Activated CD8-positive, alpha-beta memory T cell treated with anti-CD3 and anti-CD28 coated beads for 24 hours (primary cell): ENCODE measurements around the gene CRNKL1.

Source experiments
- DNase-seq: peaks from one replicate; pipeline ENCODE4 v3.0.0-alpha.2; 2020

CRNKL1 gene

DNA sequence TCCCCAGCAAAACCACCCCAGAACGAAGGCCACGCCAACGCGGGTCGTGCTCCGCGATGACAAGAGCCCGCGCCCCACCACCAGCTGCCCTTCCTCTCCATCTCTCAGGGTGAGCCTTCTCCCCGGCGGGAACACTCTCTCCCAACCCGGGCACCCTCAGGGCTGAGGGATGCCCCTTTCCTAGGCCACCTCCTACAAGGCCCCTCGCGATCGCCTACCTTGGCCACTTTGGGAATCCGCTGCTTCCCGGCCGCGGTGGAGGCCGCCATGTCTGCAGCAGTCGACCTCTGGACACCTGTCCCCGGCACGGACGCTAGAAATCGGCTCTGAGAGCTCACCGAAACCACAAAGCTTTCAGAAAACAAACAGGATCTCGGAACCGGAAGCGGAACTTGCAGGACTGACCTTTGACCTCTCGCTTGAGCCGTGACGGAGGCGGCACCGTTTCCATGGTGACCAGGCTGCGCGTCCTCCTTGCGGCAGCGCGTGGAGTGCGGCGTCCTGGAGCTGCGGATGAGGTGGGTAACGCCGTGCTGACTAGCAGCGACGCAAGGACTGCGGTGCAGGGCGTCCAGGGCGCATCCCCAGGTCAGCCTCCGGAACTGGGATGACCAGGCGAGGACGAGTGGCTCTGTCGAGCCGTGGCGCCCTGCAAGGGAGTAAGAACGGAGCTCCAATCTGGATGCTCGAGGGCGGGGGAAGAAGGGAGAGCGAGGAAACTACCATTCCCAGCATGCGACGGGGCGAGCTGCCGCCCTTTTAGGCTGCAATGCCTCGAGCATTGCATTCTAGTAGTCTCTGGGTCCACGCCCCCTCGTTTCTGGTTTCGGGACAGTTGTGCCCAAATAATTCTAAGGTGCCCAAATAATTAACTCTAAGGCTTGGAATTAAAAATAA, at the start of gene CRNKL1, which contains the start of gene CFAP61:
Gene CRNKL1, minus strand, starts transcription at position 393 of the 897 bp plus-strand sequence. Its CDS starts 124 bp downstream, at position 269.
Gene CFAP61, plus strand, starts transcription at position 459 of the 897 bp plus-strand sequence. CDS start 4,122 bp downstream, outside the sequence.
- peak; percentile 98 for DNase-seq

DNA sequence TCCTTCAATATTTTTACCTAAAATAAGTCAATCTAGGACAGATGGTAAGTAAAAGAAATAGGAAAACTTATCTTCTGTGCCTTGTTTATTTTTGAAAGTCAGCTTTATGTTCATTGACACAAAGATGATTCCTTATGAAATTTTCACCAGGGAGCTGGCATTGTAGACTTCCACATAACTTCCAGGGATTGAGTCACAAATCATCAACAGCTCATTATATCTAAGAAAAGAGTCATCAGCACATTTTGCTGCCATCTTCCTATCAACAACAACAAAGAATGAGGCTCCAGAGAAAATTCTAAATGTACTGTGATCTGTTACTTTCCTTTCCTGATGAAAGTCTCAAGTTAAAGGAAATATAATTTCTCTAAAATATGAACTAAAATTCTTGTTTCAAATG, 48.6 kb upstream of the CRNKL1 start:
- DNase-seq, result no peak

DNA sequence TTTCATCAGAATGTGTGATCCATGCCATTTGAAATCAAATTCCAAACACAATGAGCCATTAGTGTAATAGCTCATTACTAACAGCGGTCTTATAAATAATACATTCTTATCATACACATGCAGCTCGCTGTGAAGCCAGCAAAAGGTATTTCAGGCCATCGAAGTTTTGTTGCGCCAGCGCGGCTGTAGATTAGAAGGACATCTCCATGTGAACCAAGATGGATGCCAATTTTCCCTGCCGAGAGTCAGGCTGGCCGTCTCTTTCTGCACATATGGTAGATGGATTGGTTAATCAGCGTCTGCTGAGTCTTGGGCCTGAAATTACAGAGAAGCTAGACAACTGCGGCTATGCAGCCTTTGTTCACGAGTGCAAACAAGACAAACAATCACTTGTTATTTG, 44.2 kb upstream of the CRNKL1 start:
- no peak for DNase-seq

DNA sequence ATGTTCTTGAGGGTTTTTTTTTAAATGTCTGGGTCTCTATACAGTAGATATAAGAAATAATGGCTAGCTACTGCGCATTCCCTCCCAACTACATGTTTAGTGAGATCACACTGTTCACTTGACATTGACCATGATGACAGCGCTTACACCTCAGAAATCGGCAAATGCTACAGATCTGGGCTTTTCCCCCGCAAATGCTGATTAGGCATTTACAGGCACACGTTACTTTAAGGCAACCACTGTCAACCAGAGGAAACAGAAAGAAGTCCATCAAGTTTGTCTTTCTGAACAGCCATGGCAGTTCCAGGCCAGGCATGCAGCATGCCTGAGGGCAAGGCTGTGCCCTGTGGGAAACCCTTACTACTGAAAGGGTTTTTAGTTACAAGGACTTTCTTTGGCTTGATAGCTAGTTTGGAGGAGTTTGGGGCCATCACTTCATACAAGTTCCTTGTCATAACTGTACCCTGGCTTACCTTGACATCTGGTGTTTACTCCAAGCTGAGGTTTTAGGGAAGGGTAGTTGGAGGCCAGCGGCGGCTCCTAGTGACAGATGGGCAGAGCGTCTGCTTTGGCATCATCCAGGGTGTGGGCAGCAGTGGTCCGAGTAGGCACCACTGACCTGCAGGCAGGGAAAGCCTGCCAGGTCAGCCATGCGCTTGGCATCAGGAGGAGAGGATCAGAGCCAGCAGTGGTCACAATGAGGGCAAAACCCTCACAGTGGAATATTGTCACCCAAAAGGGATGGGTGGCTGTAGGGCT, 43.0 kb upstream of the CRNKL1 start:
- DNase-seq, result no peak

DNA sequence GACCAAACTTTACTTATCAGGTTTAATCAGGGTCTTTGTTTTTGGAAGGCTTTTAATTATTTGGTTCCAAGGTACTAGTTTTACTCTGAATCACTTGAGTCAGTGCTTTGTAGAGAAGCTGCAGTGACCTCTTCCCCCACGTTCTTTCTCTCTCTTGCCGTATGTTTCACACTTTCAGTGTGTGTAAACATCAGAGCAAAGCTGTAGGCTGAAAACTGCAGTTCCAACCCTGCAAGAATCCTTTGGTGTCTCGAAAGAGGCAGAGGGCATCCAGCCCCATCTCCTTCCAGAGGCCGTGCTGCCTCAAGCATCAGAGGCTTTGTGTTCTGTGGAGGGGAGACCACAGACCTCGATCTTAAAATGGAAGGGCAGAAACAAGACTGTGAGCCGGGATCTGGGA, 42.1 kb upstream of the CRNKL1 start:
- DNase-seq, result no peak

DNA sequence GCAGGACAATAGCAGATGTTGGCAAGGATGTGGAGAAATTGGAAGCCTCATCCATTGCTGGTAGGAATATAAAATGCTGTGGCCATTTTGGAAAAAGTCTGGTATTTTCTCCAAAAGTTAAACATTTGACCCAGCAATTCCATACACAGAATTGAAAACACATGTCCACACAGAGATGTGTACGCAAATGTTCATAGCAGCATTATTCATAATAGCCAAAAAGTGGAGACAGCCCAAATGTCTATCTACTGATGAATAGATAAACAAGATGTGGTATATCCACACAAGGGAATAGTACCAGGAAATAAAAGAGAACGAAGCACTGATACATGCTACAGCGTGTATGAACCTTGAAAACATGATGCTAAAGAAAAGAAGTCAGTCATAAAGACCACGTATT, 40.6 kb upstream of the CRNKL1 start:
- no peak for DNase-seq

DNA sequence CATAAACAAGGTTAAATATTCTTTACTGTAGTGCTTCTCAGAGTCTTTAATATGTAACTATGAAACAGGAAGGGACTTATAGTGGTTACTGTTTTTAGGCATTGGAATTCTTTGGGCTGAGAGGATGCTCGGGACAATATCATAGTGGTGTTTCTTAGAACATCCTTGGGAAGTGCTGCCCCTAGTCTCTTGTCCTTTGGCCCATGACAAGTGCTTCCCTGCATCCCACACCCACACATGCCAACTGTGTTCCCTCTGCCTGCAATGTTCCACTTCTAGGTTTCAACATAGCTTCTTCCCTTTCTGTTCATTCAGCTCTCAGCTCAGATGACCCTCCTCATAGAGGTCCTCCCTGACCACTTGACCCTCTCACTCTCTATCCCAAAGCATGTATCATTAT, 37.7 kb upstream of the CRNKL1 start:
- DNase-seq, result no peak

DNA sequence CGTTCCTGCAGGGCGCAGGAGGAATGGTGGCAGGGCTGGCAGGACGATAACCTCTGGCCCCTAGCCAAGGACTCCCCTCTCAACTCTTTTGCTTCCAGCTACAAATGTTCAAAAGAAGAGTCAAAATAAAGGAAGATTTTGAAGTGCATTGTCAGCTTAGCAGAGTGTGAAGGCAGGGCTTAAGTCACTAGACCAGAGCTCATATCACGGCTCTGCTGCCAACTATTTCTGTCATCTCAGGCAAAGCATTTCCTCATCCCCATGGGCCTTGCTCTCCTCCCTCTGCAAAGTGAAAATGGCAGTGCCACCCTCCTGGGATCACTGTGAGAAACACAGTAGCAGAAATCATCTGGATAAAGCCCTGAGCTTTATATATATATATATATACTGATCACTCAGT, 36.8 kb upstream of the CRNKL1 start:
- no peak for DNase-seq

DNA sequence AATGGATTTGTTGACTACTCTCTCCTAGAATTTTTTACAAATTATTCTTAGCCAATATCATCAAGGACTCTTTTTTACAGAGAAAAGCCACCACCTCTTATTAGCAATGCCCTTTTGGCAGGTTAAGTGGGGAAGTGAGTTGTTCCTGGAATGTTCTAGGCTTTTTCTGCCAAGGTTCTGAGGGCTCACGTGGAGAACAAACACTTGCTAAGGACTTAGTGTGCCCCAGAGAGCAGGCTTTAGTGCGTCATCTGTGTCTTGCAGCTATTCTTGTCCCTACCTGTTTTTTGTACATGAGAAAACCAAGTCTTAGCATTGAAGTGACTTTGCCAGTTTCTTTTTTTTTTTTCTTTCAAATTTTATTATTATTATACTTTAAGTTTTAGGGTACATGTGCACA, 33.5 kb upstream of the CRNKL1 start:
- no peak for DNase-seq

DNA sequence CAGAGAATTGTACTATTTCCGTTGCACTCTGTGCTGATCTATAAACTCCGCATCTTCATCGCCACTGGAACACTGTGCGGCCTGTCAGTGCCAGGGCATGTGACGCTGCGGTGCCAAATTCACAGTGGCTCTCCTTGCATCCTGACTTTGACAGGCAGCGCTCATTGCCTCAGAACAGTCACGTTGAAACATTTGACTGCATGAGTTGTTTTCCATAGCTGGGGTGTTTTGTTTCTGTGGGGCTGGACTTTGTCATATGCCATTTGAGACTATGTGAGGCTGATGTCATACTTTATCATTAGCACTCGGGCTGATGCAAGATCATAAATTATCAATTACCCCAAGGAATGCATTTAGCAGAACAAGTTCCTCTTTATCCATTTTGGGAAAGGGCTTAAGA, 32.8 kb upstream of the CRNKL1 start:
- no peak for DNase-seq

DNA sequence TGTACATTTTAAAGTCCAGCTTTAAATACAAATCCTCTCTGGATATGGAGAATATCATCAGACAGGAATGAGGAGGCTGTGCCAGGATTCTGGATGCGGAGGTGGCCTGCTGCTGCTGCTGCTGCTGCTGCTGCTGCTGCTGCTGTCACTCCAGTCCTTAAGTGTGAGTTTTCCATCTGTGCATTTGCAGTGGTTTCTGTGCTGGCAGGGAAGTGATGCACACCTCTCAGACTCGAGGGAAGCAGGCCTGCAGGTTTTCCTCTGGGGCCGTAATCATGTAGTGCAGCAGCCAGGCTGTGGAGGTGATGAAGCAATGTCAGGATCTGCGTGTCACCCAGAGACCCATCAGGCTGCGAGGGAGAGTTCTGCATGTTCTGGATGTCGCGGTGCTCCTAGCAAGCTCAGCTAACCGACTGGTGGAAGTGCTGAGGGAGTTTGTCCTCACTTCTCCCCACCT, 32.1 kb upstream of the CRNKL1 start:
- no peak for DNase-seq

DNA sequence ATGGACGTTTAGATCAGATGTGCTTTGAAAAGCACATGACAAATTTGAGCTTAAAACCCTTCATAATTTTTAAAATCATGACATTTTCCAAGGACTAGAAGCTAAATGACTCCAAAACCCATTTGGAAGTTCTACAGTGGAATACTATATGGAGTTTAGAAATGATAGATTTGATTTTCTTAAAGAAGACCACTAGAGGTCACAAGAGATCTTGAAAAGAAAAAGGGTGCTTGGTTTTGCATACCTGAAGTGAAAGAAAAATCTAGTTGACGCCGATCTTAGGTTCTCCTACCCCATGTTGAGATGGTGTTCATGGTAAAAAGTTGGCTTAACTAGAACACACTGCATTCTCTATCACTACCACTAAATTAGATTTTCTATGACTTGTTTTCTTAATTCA, 31.5 kb upstream of the CRNKL1 start:
- DNase-seq, result no peak

DNA sequence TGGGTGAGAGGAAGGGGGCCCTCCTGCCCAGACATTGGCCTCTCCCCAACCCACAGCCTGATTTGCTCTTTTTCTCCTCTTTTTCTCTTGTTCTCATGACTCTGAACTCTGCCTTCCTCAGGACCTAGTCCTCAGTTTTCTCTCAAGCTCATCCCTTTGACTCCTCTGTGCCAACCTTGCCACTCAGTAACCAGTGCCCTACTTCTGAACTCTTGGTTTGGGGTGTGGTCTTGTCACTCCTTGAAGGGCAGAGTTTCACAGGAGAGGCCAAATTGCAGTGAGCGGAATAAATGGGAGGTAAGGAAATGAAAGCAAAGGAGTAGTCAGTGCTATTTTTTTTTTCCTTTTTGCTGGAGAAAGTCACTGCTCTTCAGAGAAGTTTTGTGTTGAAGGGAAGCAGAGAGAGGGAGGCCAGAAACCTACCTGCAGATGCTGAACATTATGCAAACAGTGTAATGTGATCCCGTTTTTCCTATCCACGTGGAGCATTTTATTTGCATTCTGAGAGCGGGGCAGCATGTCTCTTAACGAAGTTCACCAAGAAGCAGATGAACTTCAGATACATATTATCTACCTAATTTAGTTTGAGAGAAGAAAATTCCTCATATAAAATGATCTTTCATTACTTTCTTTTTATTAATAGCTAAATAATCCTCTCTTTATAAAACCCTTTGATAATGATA, 27.0 kb upstream of the CRNKL1 start:
- no peak for DNase-seq

DNA sequence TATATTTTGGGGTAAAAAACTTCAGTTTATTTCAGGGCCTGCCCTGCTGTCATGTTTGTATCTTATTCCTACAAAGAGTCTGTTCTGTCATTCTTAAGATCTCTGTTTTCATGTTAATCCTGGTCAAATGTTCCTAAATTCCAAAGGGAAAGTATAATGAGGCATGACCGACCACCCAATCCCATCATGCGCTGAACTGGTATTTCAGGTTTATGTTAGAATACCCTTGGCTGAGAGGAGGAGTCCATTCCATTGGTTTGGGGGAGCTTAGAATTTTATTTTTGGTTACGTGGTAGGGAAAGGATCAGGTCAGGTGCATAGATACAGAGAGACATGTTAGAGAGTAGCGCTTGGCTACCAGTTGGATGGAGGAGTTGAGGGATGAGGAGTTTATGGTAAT, 25.8 kb upstream of the CRNKL1 start:
- no peak for DNase-seq

DNA sequence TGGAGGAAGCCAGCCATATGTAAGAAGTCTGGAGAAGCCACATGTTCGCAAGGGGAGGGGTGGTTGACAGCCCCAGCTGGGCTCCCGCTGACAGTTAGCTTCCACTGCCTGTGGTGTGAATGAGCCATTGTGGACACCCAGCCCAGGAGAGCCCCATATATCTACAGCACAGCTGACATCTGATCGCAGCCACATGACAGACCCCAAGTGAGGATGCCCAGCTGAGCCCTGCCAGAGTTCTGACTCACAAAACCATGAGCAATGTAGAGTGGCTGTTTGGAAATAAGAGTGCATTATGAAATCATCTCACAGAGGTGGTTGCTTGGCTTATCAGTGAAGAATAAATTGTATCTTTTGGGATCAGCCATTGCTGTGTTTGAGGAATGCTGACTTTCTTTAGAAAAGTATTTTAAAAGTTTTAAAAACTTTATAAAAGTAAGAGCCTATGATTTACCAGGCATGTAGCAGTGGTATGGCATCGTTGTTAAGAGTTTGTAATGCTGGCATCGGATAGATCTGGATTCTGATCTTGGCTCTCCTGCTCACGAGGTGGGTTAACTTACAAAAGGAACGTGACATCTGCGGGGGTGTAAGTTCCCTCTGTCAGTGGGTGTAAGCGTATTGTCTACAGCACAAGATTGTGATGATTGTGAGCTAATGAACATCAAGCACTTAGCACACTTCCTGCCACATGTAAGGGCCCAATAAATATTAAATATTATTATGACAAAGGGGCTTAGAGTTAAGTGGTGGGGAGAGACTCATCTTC, 24.2 kb upstream of the CRNKL1 start:
- no peak for DNase-seq

DNA sequence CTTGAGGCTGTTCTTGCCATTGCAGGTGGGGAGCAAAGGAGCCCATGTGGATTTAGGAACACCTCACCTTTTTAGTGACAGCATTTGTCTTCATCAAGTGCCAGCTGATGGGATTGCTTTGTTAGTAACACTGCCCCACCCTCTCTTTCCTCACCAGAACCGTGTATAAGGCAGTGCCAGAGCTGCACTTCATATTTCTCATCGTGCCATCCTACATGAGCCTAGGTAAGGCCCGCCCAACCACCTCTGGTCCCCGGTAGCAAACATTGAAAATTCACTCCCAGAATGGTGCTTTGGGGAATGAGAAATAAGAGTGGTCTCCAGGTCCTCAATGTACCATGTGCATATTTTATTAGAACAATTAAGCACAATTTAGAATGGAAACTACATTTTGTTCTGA, 22.8 kb upstream of the CRNKL1 start:
- DNase-seq, result no peak

DNA sequence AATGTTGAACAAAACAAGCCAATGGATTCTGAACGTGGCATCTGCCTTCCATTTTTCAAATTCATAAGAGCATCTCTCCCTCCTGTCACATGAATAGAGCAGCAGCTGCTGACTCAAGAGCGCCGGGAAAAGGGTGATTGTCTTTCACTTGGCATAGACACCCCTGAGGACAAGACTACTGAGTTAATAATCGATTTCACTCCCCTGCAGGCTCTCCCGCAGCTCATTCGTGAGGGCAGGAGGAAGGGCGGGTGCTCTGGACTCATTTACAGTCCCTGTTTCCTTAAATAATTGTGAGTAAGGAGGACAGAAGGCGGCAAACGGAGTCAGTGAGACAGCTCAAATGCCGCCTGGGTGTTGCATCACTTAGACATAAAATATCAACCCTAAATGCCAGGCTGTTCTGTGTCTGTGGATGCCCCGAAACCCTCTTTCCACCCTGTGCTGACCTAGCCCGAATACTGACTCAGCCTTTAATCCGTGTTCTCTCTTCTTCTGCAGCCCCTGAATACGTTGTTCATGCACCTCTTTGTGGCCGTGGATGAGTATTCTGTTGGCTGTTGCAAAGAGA, 21.6 kb upstream of the CRNKL1 start:
- no peak for DNase-seq

DNA sequence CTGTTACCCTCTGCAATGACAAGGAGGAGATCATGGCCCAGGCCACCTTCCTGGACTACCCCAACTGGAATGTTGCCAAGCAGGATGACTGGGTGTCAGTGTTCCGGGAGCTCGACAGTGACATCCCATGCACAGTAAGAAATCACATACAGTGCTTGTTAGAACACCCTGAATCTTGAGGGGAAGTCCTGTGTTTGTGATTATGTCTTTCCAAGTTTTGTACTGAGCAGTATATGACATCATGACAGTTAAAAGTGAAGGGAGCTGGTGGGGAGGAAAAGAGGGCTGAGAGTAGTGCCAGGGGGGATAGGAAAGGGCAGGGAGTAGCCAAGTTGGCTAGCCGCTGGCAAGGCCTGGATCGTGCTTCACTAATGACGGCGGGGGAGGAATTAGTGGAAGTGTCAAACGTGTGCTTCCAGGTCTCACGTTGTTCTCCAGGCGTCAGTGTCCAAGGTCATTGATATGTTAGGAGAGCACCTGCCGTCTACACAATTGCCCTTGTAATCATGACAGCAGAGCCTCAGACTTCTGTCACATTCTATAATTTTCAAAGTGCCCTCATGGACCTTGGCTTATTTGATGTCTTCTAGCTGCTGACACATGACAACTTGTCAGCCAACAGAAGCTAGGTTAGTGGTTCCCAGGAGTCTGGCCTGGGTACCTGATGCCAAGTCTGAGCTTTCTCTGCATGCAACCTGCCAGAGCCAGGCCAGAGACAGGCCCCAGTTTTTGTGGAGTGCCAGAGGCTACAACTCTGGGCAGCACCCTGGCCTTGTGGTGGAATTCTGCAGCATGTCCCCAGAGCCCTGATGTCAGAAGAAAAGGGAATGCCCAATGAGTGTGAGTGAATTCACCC, 18.8 kb upstream of the CRNKL1 start:
- no peak for DNase-seq

DNA sequence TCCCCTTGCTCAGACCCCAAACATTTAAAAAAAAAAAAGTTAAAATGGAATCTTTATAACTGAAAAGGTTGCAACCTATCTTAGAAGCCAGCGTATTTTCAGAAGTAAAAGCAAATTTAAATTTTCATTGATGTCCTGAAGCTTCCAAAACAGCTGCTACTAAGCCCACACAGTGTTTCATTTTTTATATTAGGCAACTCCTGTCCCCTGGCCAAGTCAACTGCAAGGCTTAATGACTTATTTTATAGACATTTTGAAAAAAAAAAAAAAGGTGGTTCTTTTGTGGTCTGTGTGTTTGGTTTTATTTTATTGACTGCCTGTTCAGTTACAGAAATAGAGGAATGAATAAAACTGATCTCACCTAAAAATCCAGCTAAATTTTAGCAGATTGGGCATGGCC, 13.1 kb upstream of the CRNKL1 start:
- DNase-seq, result no peak

DNA sequence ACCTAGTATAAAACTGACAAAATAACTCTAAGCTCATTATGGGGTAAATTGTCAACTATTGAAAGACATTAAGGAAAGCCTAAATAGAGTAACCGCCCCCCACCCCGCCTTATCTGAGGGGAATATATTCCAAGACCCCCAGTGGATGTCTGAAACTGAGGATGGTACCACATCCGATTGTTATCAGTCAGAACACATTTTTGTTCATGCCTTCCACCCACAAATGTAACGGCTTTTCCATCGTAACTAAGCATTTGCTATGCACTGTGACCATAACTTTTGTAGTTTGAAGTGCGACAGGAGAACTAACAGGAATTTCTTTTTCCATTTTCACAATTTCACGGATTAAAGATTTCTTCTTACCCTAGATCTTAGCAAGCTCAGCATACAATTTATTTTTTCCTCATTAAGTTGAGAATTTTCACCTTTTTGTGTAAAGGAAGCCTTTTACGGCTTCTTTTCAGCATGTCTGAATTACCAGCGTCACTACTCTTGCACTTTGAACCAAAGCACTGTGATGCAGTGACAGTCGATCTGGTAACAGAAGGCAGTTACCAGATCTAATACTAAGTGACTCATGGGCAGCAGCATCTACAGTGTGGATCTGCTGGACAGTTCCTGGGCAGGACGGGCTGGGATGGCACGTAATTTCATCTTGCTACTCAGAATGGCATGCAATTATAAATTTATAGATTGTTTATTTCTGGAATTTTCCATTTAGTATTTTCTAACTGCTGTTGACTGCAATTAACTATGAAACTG, 11.9 kb upstream of the CRNKL1 start:
- DNase-seq, result no peak
